NCI-H446 (cell line): Measurements from ENCODE around the gene IL6ST.
"Not testable (repeated sequence)": the region's sequence is repeated elsewhere in the genome, so short reads cannot be mapped to it uniquely, and the experiment has no call there.

Experiments used
- DNase-seq, 2 experiments: peaks; one replicate each; lab custom pipeline; 2025; lab: John Stamatoyannopoulos, UW

Gene IL6ST

DNA sequence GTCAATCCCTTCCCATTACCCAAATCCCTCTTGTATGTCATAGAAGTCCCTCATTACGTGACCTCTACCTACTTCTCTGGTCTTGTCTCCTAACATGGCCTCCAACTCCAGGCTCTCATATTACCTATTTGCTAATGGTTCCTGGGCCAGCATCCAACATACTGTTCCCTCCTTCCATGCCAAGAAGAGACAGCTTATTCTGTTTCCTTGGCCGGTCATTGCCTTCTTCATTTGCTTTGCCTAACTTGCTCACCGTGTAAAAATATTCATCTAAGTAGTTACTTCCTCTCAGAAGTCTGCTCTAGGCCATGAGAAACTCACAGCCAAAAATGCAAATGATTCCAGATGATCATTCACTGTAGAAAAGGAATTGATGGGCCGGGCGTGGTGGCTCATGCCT, 8.9 kb upstream of the IL6ST start:
- peak in 1 of 2 experiments; percentile 47 for DNase-seq

GRCh38 chr5:56003179-56003578, 8.4 kb upstream of the IL6ST start:
- DNase-seq = no peak

DNA sequence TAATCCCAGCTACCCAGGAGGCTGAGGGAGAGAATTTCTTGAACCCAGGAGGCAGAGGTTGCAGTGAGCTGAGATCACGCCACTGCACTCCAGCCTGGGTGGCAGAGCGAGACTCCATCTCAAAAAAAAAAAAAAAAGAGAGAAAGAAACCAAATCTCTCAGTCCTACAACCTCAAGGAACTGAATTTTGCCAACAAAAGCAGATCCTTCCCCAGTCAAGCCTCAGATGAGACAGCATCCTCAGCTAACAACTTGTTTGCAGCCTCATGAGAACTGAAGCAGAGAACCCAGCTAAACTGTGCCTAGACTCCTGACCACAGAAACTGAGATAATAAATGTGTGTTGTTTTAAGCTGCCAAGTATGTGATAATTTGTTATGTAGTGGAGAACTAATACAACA, 7.5 kb upstream of the IL6ST start:
- DNase-seq = no peak

DNA sequence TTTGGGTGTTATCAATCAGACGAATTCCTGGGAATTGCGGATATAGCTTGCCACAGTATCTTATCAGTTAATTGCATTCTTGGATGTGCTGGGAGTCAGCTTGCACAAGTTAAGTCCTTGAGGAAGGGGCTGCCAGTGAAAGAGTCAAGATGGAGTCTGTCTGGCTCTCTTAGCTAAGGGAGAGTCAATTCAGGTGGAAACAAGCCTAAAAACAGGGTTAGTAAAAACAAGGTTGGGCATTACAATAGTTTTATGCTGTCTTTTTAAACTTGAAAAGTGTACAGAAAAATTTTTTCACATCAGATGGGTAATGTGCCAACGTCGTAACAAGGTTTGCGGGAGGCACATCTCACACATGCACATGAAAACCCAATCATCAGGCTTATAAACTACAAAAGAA, 5.5 kb upstream of the IL6ST start:
- DNase-seq = not testable (repeated sequence)

DNA sequence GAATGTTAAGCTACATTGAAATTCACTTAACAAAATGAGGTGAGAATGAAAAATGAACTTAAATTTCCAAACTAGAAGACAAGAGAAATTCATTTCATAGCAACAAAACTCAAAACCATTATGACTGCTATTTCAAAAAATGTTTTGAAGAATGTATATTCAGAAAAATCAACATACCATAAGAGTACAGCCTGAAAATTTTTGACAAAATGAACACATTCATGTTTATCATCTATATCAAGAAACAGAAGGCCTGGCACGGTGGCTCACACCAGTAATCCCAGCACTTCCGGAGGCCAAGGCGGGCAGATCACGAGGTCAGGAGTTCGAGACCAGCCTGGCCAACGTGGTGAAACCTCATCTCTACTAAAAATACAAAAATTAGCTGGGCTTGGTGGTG, 4.2 kb upstream of the IL6ST start:
- no peak for DNase-seq

- no peak for DNase-seq
Measured at GRCh38 chr5:55997742-55998351, 3.1 kb upstream of the IL6ST start.

GRCh38 chr5:55994998-55995914, 493 bp upstream of the IL6ST start:
- DNase-seq = peak; percentile 89 to 96

- no peak for DNase-seq
Measured at GRCh38 chr5:55993731-55994494, 850 bp downstream of the IL6ST start.

GRCh38 chr5:55993013-55993412, 1.8 kb downstream of the IL6ST start:
- DNase-seq = no peak

- DNase-seq = no peak
Measured at GRCh38 chr5:55991768-55992486, 2.8 kb downstream of the IL6ST start.

DNA sequence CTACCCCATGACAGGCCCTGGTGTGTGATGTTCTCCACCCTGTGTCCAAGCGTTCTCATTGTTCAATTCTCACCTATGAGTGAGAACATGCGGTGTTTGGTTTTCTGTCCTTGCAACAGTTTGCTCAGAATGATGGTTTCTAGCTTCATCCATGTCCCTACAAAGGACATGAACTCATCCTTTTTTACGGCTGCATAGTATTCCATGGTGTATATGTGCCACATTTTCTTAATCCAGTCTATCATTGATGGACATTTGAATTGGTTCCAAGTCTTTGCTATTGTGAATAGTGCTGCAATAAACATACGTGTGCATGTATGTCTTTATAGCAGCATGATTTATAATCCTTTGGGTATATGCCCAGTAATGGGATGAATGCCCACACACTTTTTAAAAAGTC, 3.9 kb downstream of the IL6ST start:
- not testable (repeated sequence) for DNase-seq

- no peak for DNase-seq
Measured at GRCh38 chr5:55989860-55990259, 4.9 kb downstream of the IL6ST start.

DNA sequence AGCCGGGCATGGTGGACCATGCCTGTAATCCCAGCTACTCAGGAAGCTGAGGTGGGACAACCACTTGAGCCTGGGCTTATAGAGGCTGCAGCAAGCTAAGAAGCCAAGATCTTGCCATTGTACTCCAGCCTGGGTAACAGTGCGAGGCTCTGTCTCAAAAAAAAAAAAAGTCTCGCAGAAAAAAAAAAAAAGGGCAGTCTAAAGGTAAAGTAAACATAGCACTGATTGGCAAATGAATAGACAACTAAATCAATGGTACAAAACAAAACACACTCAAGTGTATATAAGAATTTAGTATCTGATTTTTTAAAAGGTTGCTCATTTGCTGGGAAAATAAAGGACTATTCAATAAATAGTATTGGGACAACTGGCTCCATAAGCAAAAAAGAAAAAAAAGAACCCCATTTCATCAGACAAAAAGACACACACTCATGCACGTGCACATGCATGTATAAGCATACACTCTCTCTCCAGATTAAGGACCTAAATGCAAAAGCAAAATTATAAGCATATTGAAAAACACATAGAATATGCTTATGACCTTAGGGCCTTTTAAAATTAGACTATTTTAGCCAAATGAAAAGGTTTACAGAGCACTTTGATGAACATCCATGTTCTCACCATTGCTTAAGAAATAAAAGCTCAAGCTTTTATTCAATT, 5.7 kb downstream of the IL6ST start:
- DNase-seq = no peak

GRCh38 chr5:55988428-55988827, 6.3 kb downstream of the IL6ST start:
- not testable (repeated sequence) for DNase-seq

GRCh38 chr5:55986931-55987330, 7.8 kb downstream of the IL6ST start:
- DNase-seq = no peak

DNA sequence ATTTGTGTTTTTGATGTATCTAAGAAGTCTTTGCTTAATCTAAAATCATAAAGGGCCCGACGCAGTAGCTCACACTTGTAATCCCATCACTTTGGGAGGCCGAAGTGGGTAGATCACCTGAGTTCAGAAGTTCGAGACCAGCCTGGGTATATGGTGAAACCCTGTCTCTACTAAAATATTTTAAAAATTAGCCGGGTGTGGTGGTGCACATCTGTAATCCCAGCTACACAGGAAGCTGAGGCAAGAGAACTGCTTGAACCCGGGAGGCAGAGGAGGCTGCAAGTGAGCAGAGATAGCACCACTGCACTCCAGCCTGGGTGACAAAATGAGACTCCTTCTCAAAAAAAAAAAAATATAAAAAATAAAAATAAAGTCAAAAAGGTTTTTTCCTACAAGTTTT, 9.6 kb downstream of the IL6ST start:
- DNase-seq = no peak

GRCh38 chr5:55983986-55984385, 10.8 kb downstream of the IL6ST start:
- DNase-seq = no peak

DNA sequence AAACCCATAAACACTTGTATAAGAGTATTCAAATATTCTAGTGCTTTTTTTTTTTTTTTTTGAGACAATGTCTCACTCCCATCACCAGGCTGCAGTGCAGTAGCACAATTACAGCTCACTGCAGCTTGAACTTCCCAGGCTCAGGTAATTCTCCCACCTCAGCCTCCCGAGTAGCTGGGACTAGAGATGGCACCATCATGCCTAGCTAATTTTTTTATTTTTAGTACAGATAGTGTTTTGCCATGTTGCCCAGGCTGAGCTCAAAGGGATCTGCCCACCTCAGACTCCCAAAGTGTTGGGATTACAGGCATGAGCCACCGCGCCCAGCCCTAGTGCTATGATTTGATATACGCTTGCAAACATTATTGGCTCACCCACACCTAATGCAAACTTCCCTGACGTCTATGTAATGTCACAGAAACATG, 11.8 kb downstream of the IL6ST start:
- no peak for DNase-seq

GRCh38 chr5:55973296-55973695, 21.5 kb downstream of the IL6ST start:
- no peak for DNase-seq

DNA sequence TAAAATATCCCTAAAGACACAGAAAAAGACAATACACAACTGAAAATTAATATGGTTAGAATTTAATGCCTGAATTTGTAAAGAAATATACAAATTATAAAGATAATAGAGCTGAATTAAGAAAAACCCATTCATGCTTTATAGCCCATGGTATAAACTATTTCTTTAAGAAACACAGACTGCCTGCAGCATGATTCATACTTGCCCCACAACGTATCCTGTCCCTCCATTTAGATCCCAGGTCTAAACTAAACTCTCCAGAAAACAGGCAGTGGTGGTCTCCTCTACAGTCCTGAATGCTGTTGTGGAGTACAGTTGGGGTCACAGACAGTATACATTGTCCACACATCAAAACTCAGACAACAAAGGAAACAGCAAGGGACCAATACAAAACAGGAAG, 24.8 kb downstream of the IL6ST start:
- no peak for DNase-seq

- no peak for DNase-seq
Measured at GRCh38 chr5:55966284-55966683, 28.5 kb downstream of the IL6ST start.

- DNase-seq = no peak
Measured at GRCh38 chr5:55965525-55965924, 29.2 kb downstream of the IL6ST start.
